A549 (cell line): ENCODE results near the gene PAQR5. TPM values are rescaled to one million over a fixed set of nuclear protein-coding genes. Genes with fewer than 3 reads are reported as not detected.
A peak's percentile ranks its signal among the peaks of the same experiment; 100 is the strongest.

Experiments
- ATAC-seq, 2 experiments: fragments of 200-7000 bp in 1 of 2; fragments of >200 bp in 1 of 2; cut with Nextera tagmentation in 1 of 2; cut with Tn5 transposase in 1 of 2; 3 replicates each; pipeline versions ENCODE4 v1.8.0 to v1.9.1; 2018 to 2020; ENCODE audit warnings: mild to moderate bottlenecking in 1 of 2, moderate library complexity in 1 of 2
- CTCF ChIA-PET: fragments of 300-600 bp; sonication (Branson Sonifier 250); formaldehyde crosslinking; extraction: SDS; loops from one replicate; lab custom pipeline; 2021; ENCODE audit warnings: antibody characterized with exemption, inconsistent platforms; lab: Yijun Ruan, JAX
- POLR2A ChIA-PET: fragments of 350-600 bp; formaldehyde crosslinking; extraction: SDS; loops from one replicate; lab custom pipeline; 2021; ENCODE audit warnings: antibody characterized with exemption, inconsistent platforms; lab: Yijun Ruan, JAX
- DNase-seq, 2 experiments: peaks; one replicate each; pipeline versions ENCODE4 v3.0.0 to v3.0.0-alpha.2; 2011 to 2016; ENCODE audit warnings: low read depth in 1 of 2, low spot score in 1 of 2
- FAIRE-seq: peaks from 2 replicates; lab custom pipeline; 2011; peaks lifted over from hg19 to GRCh38; lab: Jason Lieb, UNC
- H3K27ac ChIP-seq, 2 experiments: fragments of >200 bp; sonication (Bioruptor Twin); formaldehyde crosslinking; 3 replicates each; pipeline ENCODE4 v1.5.1; 2016 to 2017
- H3K4me1 ChIP-seq: fragments of >200 bp; sonication (Bioruptor Twin); formaldehyde crosslinking; 3 replicates; pipeline ENCODE4 v1.6.1; 2016
- H3K4me2 ChIP-seq: fragments of >200 bp; sonication (Bioruptor Twin); formaldehyde crosslinking; 3 replicates; pipeline ENCODE4 v1.6.1; 2016
- H3K4me3 ChIP-seq: fragments of >200 bp; sonication (Bioruptor Twin); formaldehyde crosslinking; 3 replicates; pipeline ENCODE4 v1.5.1; 2016
- H3K9me3 ChIP-seq: fragments of >200 bp; sonication (Bioruptor Twin); formaldehyde crosslinking; 3 replicates; pipeline ENCODE4 v1.6.1; 2016
- CBX2 ChIP-seq: fragments of 200-600 bp; sonication (generic); IDR thresholded peaks from 2 replicates; pipeline ENCODE4 v1.6.1; 2016; ENCODE audit warnings: low read depth, mild to moderate bottlenecking, borderline replicate concordance
- CBX8 ChIP-seq: fragments of 200-600 bp; sonication (generic); IDR thresholded peaks from 2 replicates; pipeline ENCODE4 v1.6.1; 2016
- CHD4 ChIP-seq: fragments of 200-600 bp; sonication (generic); IDR thresholded peaks from 2 replicates; pipeline ENCODE4 v1.6.1; 2016; ENCODE audit warnings: antibody characterized with exemption, mild to moderate bottlenecking, borderline replicate concordance
- FOSB ChIP-seq: fragments of 250-450 bp; sonication (Bioruptor Pico); IDR thresholded peaks from 2 replicates; pipeline ENCODE4 v1.5.0; 2020; ENCODE audit warnings: mild to moderate bottlenecking, moderate library complexity
- HOXB13 ChIP-seq: fragments of 250-450 bp; sonication (Bioruptor Pico); IDR thresholded peaks from 2 replicates; pipeline ENCODE4 v1.5.0; 2020; ENCODE audit warnings: low read depth, mild to moderate bottlenecking, moderate library complexity
- JUN ChIP-seq, 2 experiments: fragments of >200 bp; sonication (Bioruptor Twin); formaldehyde crosslinking; IDR thresholded peaks; 2 replicates in 1 of 2; 3 replicates in 1 of 2; pipeline ENCODE4 v1.6.1; 2016 to 2017
- KDM5A ChIP-seq: fragments of 200-600 bp; sonication (generic); IDR thresholded peaks from 2 replicates; pipeline ENCODE4 v1.6.1; 2016; ENCODE audit warnings: antibody characterized with exemption, mild to moderate bottlenecking
- NFE2L2 ChIP-seq: fragments of 150-350 bp; conservative IDR thresholded peaks from 2 replicates; pipeline ENCODE4 v1.6.1; 2014; ENCODE audit warnings: low read length
- RFX5 ChIP-seq: fragments of 450-650 bp; IDR thresholded peaks from 2 replicates; pipeline ENCODE4 v1.7.1; 2014; ENCODE audit warnings: antibody characterized with exemption, mild to moderate bottlenecking, moderate library complexity
- SMC3 ChIP-seq: fragments of >200 bp; sonication (Bioruptor Twin); formaldehyde crosslinking; IDR thresholded peaks from 3 replicates; pipeline ENCODE4 v1.6.1; 2018; ENCODE audit warnings: inconsistent platforms
- ZSCAN20 ChIP-seq: fragments of 250-450 bp; sonication (Bioruptor Pico); IDR thresholded peaks from 2 replicates; pipeline ENCODE4 v1.8.0; 2022; ENCODE audit warnings: mild to moderate bottlenecking, moderate library complexity
- WGBS: methylation state at CpG from one replicate; pipeline ENCODE4 v1.1.6; 2017; ENCODE audit errors: missing lambda C conversion rate; 5-methylcytosine and 5-hydroxymethylcytosine counted together
- polyA plus RNA-seq, 4 experiments: library from polyadenylated mRNA; depleted of rRNA in 3 of 4; stranded (reverse); fragments of >200 nt; fragmentation: RNase III in 1 of 4; extraction: RNeasy Plus Mini Kit Qiagen cat#74134 plus additional on column Dnase treatment in 1 of 4; gene quantifications; 2 replicates in 3 of 4; 3 replicates in 1 of 4; pipeline ENCODE4 v1.2.3, GENCODE V29; 2011 to 2017
- TF ChIP-seq, protein P1 (sequence below): IDR thresholded peaks from 2 replicates; pipeline ENCODE4 v1.6.1; 2012; ENCODE audit warnings: low read depth, borderline replicate concordance
- TF ChIP-seq, protein P2 (sequence below): fragments of >200 bp; sonication (Bioruptor Twin); formaldehyde crosslinking; IDR thresholded peaks from 3 replicates; pipeline ENCODE4 v1.6.1; 2016
- TF ChIP-seq, protein P3 (sequence below): IDR thresholded peaks from 2 replicates; pipeline ENCODE4 v1.6.1; 2012
- TF ChIP-seq, protein P4 (sequence below): fragments of 250-450 bp; sonication (Bioruptor Pico); IDR thresholded peaks from 2 replicates; pipeline ENCODE4 v1.5.0; 2020; ENCODE audit warnings: low read depth, mild to moderate bottlenecking, moderate library complexity
- TF ChIP-seq, protein P5 (sequence below): fragments of 150-350 bp; IDR thresholded peaks from 2 replicates; pipeline ENCODE4 v1.6.1; 2014; ENCODE audit warnings: low read depth, mild to moderate bottlenecking, low read length
- TF ChIP-seq, protein P6 (sequence below): fragments of 200-600 bp; sonication (generic); IDR thresholded peaks from 2 replicates; pipeline ENCODE4 v1.6.1; 2016; ENCODE audit warnings: antibody characterized with exemption, mild to moderate bottlenecking, moderate library complexity
- TF ChIP-seq, protein P7 (sequence below): fragments of >200 bp; sonication (Bioruptor Twin); formaldehyde crosslinking; IDR thresholded peaks from 3 replicates; pipeline ENCODE4 v1.5.1; 2016

Gene PAQR5
- polyA plus RNA-seq, 2 of the 4 experiments (the other 2 are of a cell fraction): 104 to 114 TPM

DNA sequence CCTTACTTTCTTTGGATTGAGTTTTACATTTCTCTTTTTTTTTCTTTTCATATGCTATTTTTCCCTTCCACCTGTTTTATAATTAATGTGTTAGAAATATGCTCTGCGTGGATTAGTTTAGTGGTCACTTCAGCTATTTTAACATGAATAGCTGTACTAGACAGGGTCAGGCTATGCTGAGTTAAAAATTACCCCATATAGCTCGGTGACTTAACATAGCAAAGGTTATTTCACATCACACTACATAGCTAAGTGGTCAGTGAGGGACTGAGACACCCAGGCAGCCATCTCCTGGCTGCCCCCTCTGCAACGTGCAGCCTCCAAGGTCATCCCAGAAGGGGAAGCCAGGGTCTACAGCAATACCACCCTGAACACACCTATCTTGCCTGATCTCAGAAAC is 68.5 kb downstream of the PAQR5 start:
- CTCF ChIA-PET: interaction anchor here (1.0 to 3.4 kb wide), 3 partner anchors 27 to 308 kb away, joined by 5 to 20 read pairs (median 6); no protein-coding TSS in a partner anchor
- 60% methylated on average over 3 of the region's 3 CpGs for WGBS

DNA sequence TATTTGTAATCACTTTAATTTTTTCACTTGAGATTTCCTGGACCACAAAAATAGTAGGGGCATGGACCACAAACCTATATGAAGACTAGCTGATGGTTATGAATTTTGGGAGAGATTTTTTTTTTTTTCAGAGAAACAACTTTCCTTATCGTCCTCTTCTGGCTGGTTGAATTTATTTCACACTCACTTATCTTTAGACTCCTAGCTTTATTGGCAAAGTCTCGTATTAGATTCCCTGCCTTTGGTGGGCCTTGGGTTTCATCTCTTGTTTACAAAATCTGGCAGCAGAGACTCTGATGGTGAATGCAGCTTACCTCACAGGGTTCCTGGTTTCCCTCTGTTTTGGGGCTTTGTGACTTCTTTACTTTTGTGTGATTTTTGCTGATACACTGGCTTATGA is 70.9 kb downstream of the PAQR5 start:
- no peak for DNase-seq
- Histone ChIP-seq H3K4me1 (peaks cover 10% of the 10 kb centered on the region; the same call in 2 of the 3 replicates), H3K4me2 (no peak overlapping the region), H3K4me3 (no peak overlapping the region), H3K27ac (no peak overlapping the region), H3K9me3 (no peaks in the 10 kb centered on the region)
- ChIA-PET POLR2A (no interaction called here), CTCF (interaction anchor here (1.2 to 3.4 kb wide), 4 partner anchors 25 to 311 kb away, joined by 3 to 20 read pairs (median 6); no protein-coding TSS in a partner anchor)
- TF ChIP-seq, protein P1, sequence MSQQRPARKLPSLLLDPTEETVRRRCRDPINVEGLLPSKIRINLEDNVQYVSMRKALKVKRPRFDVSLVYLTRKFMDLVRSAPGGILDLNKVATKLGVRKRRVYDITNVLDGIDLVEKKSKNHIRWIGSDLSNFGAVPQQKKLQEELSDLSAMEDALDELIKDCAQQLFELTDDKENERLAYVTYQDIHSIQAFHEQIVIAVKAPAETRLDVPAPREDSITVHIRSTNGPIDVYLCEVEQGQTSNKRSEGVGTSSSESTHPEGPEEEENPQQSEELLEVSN: no peak
- TF ChIP-seq, protein P2, sequence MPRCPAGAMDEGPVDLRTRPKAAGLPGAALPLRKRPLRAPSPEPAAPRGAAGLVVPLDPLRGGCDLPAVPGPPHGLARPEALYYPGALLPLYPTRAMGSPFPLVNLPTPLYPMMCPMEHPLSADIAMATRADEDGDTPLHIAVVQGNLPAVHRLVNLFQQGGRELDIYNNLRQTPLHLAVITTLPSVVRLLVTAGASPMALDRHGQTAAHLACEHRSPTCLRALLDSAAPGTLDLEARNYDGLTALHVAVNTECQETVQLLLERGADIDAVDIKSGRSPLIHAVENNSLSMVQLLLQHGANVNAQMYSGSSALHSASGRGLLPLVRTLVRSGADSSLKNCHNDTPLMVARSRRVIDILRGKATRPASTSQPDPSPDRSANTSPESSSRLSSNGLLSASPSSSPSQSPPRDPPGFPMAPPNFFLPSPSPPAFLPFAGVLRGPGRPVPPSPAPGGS: no peak
- TF ChIP-seq, protein P3, sequence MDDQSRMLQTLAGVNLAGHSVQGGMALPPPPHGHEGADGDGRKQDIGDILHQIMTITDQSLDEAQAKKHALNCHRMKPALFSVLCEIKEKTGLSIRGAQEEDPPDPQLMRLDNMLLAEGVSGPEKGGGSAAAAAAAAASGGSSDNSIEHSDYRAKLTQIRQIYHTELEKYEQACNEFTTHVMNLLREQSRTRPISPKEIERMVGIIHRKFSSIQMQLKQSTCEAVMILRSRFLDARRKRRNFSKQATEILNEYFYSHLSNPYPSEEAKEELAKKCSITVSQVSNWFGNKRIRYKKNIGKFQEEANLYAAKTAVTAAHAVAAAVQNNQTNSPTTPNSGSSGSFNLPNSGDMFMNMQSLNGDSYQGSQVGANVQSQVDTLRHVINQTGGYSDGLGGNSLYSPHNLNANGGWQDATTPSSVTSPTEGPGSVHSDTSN: no peak
- FAIRE-seq: peak; percentile 49
- no peak for ATAC-seq
- WGBS: 89% methylated on average over 2 of the region's 2 CpGs

More for the DNA sequence above, 68.5 kb downstream of the PAQR5 start:
- FAIRE-seq (peak; percentile 39), ATAC-seq (no peak), DNase-seq (no peak)
- Histone ChIP-seq H3K4me3 (no peak overlapping the region), H3K4me1 (peaks cover 10% of the 10 kb centered on the region; the same call in 2 of the 3 replicates), H3K9me3 (no peaks in the 10 kb centered on the region), H3K27ac (no peak overlapping the region), H3K4me2 (no peak overlapping the region)
- TF ChIP-seq CBX8 (no peak), KDM5A (no peak), NFE2L2 (no peak), CBX2 (no peak), RFX5 (no peak), FOSB (CRISPR knock-in tag) (no peak), SMC3 (no peak), JUN (IDR thresholded peaks at IDR 0.05) (no peak), HOXB13 (CRISPR knock-in tag) (no peak), ZSCAN20 (CRISPR knock-in tag) (no peak), CHD4 (no peak)
- TF ChIP-seq, protein P4, sequence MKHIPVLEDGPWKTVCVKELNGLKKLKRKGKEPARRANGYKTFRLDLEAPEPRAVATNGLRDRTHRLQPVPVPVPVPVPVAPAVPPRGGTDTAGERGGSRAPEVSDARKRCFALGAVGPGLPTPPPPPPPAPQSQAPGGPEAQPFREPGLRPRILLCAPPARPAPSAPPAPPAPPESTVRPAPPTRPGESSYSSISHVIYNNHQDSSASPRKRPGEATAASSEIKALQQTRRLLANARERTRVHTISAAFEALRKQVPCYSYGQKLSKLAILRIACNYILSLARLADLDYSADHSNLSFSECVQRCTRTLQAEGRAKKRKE: no peak
- TF ChIP-seq, protein P5, sequence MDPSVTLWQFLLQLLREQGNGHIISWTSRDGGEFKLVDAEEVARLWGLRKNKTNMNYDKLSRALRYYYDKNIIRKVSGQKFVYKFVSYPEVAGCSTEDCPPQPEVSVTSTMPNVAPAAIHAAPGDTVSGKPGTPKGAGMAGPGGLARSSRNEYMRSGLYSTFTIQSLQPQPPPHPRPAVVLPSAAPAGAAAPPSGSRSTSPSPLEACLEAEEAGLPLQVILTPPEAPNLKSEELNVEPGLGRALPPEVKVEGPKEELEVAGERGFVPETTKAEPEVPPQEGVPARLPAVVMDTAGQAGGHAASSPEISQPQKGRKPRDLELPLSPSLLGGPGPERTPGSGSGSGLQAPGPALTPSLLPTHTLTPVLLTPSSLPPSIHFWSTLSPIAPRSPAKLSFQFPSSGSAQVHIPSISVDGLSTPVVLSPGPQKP: no peak
- TF ChIP-seq, protein P6, sequence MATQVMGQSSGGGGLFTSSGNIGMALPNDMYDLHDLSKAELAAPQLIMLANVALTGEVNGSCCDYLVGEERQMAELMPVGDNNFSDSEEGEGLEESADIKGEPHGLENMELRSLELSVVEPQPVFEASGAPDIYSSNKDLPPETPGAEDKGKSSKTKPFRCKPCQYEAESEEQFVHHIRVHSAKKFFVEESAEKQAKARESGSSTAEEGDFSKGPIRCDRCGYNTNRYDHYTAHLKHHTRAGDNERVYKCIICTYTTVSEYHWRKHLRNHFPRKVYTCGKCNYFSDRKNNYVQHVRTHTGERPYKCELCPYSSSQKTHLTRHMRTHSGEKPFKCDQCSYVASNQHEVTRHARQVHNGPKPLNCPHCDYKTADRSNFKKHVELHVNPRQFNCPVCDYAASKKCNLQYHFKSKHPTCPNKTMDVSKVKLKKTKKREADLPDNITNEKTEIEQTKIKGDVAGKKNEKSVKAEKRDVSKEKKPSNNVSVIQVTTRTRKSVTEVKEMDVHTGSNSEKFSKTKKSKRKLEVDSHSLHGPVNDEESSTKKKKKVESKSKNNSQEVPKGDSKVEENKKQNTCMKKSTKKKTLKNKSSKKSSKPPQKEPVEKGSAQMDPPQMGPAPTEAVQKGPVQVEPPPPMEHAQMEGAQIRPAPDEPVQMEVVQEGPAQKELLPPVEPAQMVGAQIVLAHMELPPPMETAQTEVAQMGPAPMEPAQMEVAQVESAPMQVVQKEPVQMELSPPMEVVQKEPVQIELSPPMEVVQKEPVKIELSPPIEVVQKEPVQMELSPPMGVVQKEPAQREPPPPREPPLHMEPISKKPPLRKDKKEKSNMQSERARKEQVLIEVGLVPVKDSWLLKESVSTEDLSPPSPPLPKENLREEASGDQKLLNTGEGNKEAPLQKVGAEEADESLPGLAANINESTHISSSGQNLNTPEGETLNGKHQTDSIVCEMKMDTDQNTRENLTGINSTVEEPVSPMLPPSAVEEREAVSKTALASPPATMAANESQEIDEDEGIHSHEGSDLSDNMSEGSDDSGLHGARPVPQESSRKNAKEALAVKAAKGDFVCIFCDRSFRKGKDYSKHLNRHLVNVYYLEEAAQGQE: no peak
- TF ChIP-seq, protein P7, sequence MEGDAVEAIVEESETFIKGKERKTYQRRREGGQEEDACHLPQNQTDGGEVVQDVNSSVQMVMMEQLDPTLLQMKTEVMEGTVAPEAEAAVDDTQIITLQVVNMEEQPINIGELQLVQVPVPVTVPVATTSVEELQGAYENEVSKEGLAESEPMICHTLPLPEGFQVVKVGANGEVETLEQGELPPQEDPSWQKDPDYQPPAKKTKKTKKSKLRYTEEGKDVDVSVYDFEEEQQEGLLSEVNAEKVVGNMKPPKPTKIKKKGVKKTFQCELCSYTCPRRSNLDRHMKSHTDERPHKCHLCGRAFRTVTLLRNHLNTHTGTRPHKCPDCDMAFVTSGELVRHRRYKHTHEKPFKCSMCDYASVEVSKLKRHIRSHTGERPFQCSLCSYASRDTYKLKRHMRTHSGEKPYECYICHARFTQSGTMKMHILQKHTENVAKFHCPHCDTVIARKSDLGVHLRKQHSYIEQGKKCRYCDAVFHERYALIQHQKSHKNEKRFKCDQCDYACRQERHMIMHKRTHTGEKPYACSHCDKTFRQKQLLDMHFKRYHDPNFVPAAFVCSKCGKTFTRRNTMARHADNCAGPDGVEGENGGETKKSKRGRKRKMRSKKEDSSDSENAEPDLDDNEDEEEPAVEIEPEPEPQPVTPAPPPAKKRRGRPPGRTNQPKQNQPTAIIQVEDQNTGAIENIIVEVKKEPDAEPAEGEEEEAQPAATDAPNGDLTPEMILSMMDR: no peak
- TF ChIP-seq, protein P1: no peak
- POLR2A ChIA-PET: no interaction called here
